Calu3 (cell line): ENCODE results near the gene SFTPA2. TPM values are rescaled to one million over a fixed set of nuclear protein-coding genes. Genes with fewer than 3 reads are reported as not detected.
"Not testable (repeated sequence)": the region's sequence is repeated elsewhere in the genome, so short reads cannot be mapped to it uniquely, and the experiment has no call there.

Experiments used
- BruUV-seq: library from RNA; stranded (reverse); fragments of 400-500 nt; replicated peaks from 2 replicates; lab custom pipeline; 2021; lab: Mats Ljungman, UMichigan
- CTCF ChIA-PET: fragments of 300-600 bp; sonication (Branson Sonifier 250); formaldehyde crosslinking; loops from one replicate; lab custom pipeline; 2022; ENCODE audit warnings: antibody characterized with exemption; lab: Charles Lee
- DNase-seq: peaks from one replicate; pipeline ENCODE4 v3.0.0; 2022
- H3K27ac Mint-ChIP-seq: one replicate; pipeline ENCODE4 v1.8.0; 2022; ENCODE audit warnings: mixed read lengths; ENCODE audit not compliant: unreplicated experiment
- H3K27me3 Mint-ChIP-seq: one replicate; pipeline ENCODE4 v1.8.0; 2022; ENCODE audit warnings: mixed read lengths; ENCODE audit not compliant: unreplicated experiment
- H3K36me3 Mint-ChIP-seq: one replicate; pipeline ENCODE4 v1.8.0; 2022; ENCODE audit warnings: mild to moderate bottlenecking, moderate library complexity, mixed read lengths; ENCODE audit not compliant: insufficient read depth, unreplicated experiment
- H3K4me1 Mint-ChIP-seq: one replicate; pipeline ENCODE4 v1.8.0; 2022; ENCODE audit warnings: mild to moderate bottlenecking, low read depth, mixed read lengths; ENCODE audit not compliant: unreplicated experiment
- H3K4me3 Mint-ChIP-seq: one replicate; pipeline ENCODE4 v1.8.0; 2022; ENCODE audit warnings: mild to moderate bottlenecking, low read depth, moderate library complexity, mixed read lengths; ENCODE audit not compliant: unreplicated experiment
- H3K9me3 Mint-ChIP-seq: one replicate; pipeline ENCODE4 v1.8.0; 2022; ENCODE audit warnings: low read depth, mixed read lengths; ENCODE audit not compliant: unreplicated experiment
- CTCF ChIP-seq: fragments of 200-600 bp; IDR thresholded peaks from one replicate; pipeline ENCODE4 v1.8.0; 2022; ENCODE audit warnings: antibody characterized with exemption; ENCODE audit not compliant: unreplicated experiment
- intact Hi-C: fragments of 100-400 bp; cut with micrococcal nuclease; formaldehyde crosslinking; loops from one replicate; pipeline ENCODE4 v1.10.0; 2022; ENCODE audit not compliant: unreplicated experiment
- total RNA-seq: library from RNA; stranded (reverse); gene quantifications from 2 replicates; pipeline ENCODE4 v1.2.3, GENCODE V29; 2022

SFTPA2 gene
- total RNA-seq, 1 experiment from 2014 or later: 0.21 TPM

- no peaks in the 10 kb centered on the region for H3K9me3 Mint-ChIP-seq
- H3K36me3 Mint-ChIP-seq: no peaks in the 10 kb centered on the region
- H3K4me1 Mint-ChIP-seq: no peaks in the 10 kb centered on the region
- H3K4me3 Mint-ChIP-seq: no peak overlapping the region
- no peak overlapping the region for H3K27ac Mint-ChIP-seq
- no peak for TF ChIP-seq CTCF
- DNase-seq: no peak
- CTCF ChIA-PET: interaction anchor here (0.6 kb wide), 1 partner anchor 168 kb away, joined by 3 read pairs; no protein-coding TSS in a partner anchor
- H3K27me3 Mint-ChIP-seq: peaks cover 56% of the 10 kb centered on the region
- intact Hi-C loops: no loop called here
- BruUV-seq: no TSS peak
These were observed 17.6 kb downstream of the SFTPA2 start for GRCh38 chr10:79542626-79543025.

DNA sequence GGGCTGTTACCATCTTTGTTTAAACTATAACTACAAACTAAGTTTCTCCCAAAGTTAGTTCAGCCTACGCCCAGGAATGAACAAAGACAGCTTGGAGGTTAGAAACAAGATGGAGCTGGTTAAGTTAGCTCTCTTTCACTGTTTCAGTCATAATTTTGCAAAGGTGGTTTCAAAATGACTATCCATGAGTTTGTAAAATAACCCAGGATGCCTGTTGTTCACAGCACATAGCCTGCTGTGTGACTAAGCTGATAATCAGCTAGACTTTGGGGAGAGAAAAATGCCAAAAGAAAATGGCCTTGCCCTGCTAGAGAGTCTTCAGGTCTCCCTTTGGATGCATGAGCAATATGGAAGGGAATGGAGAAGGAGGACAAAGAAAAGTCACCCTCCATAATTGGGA lies 19.3 kb downstream of the SFTPA2 start:
- BruUV-seq, H3K36me3 Mint-ChIP-seq, H3K9me3 Mint-ChIP-seq, DNase-seq, CTCF ChIA-PET, H3K27ac Mint-ChIP-seq, intact Hi-C loops, H3K4me3 Mint-ChIP-seq, H3K4me1 Mint-ChIP-seq: not testable (repeated sequence)
- peaks cover 39% of the 10 kb centered on the region for H3K27me3 Mint-ChIP-seq

DNA sequence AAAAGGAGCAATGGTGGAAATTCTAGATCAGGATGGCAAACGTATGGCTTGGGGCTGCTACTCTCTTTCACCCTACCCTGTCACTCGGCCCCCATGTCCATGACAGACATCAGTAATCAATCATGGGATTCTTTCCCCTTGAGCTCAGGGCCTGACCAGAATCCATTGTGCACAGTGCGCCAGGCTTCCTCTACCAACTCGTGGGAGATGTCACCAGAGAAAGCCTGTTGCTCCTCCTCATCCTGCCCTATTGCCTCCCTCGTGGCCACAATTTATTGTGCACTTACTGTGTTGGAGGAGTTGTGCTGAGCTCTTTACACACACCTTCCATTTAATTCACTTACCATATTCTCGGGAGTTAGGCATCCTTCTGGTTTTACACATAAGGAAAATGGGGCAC lies 21.9 kb downstream of the SFTPA2 start:
- CTCF ChIA-PET: interaction anchor here (0.7 kb wide), 1 partner anchor 24 kb away, joined by 3 read pairs; no protein-coding TSS in a partner anchor
- H3K27ac Mint-ChIP-seq, H3K4me1 Mint-ChIP-seq, BruUV-seq, H3K9me3 Mint-ChIP-seq, intact Hi-C loops, H3K4me3 Mint-ChIP-seq, DNase-seq, H3K36me3 Mint-ChIP-seq: not testable (repeated sequence)
- peaks cover 37% of the 10 kb centered on the region for H3K27me3 Mint-ChIP-seq

- H3K9me3 Mint-ChIP-seq, H3K4me1 Mint-ChIP-seq, H3K36me3 Mint-ChIP-seq, H3K4me3 Mint-ChIP-seq, intact Hi-C loops, CTCF ChIA-PET, BruUV-seq, H3K27ac Mint-ChIP-seq, DNase-seq: not testable (repeated sequence)
- H3K27me3 Mint-ChIP-seq: peaks cover 24% of the 10 kb centered on the region
These were observed 26.4 kb downstream of the SFTPA2 start for GRCh38 chr10:79533903-79534175.

DNA sequence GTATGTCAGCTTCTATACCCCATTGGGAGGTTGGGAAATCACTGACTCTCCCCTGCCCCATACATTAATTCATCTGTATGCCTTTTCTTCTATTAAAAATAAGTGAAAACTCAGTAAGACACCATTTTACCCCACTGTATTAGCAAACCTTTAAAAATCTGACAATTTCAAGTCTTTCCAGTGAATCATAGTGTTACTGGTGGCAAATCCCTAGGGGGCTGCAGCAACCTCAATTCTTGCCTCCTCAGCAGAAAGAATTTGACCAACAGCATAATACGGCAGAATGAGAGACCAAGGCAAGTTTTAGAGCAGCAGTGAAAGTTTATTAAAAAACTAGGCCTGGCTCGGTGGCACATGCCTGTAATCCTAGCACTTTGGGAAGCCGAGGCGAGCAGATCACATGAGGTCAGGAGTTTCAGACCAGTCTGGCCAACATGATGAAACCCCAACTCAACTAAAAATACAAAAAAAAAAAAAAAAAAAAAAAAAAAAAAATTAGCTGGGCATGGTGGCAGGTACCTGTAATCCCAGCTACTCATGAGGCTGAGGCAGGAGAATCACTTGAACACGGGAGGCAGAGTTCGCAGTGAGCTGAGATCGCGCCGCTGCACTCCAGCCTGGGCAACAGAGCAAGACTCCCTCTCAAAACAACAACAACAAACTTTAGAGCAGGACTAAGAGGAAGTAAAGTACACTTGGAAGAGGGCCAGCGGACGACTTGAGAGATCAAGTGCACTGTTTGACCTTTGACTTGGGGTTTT lies 26.9 kb downstream of the SFTPA2 start:
- H3K4me1 Mint-ChIP-seq, BruUV-seq, H3K36me3 Mint-ChIP-seq, H3K4me3 Mint-ChIP-seq, intact Hi-C loops, CTCF ChIA-PET, DNase-seq, H3K9me3 Mint-ChIP-seq, H3K27ac Mint-ChIP-seq: not testable (repeated sequence)
- H3K27me3 Mint-ChIP-seq: peaks cover 24% of the 10 kb centered on the region

GRCh38 chr10:79528261-79528660 lies 31.9 kb downstream of the SFTPA2 start:
- BruUV-seq: not testable (repeated sequence)

GRCh38 chr10:79525049-79525710 lies 35.0 kb downstream of the SFTPA2 start:
- H3K27ac Mint-ChIP-seq, DNase-seq, H3K9me3 Mint-ChIP-seq, H3K36me3 Mint-ChIP-seq, H3K4me3 Mint-ChIP-seq, intact Hi-C loops, BruUV-seq, CTCF ChIA-PET, H3K4me1 Mint-ChIP-seq: not testable (repeated sequence)
- peaks cover 62% of the 10 kb centered on the region for H3K27me3 Mint-ChIP-seq

More at GRCh38 chr10:79528261-79528660, 31.9 kb downstream of the SFTPA2 start:
- peaks cover 38% of the 10 kb centered on the region for H3K27me3 Mint-ChIP-seq
- H3K4me3 Mint-ChIP-seq, H3K36me3 Mint-ChIP-seq, intact Hi-C loops, H3K27ac Mint-ChIP-seq, H3K9me3 Mint-ChIP-seq, DNase-seq, CTCF ChIA-PET, H3K4me1 Mint-ChIP-seq: not testable (repeated sequence)

DNA sequence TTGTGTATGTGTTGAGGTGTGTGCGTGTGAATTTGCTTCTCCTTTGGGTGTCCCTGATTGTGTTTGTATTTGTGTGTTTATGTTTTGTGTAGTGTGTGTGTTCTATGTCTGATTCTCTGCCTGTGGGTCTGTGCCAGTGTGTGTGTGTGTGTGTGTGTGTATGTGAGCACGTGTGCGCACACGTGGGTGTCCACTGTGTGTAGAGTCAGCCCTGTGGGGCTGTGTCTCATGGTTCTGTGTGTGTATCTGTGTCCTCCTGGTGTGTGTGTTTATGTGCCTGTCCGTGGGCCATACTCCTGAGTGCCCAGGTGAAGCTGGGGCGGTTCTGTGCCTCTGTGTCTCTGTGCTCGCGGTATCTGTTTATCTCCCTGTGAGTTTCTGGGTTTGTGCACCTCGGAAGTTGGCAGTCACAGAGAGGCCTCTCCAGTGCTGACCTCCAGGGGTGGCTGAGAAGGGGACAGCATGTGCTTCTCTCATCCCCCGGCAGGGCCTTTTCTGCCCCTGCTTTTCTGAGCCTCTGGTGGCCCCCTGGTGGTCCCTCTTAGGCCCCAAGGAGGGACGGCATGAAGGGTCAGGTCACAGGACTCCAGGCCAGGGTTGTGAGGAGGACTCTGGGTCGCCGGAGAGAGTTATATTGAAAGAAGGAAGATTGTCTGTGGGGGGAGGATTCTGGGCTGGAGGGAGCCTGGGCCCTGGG lies 36.9 kb downstream of the SFTPA2 start:
- H3K4me1 Mint-ChIP-seq, H3K27ac Mint-ChIP-seq, H3K4me3 Mint-ChIP-seq, DNase-seq, intact Hi-C loops, CTCF ChIA-PET, H3K9me3 Mint-ChIP-seq, H3K36me3 Mint-ChIP-seq, BruUV-seq: not testable (repeated sequence)
- peaks cover 62% of the 10 kb centered on the region for H3K27me3 Mint-ChIP-seq

DNA sequence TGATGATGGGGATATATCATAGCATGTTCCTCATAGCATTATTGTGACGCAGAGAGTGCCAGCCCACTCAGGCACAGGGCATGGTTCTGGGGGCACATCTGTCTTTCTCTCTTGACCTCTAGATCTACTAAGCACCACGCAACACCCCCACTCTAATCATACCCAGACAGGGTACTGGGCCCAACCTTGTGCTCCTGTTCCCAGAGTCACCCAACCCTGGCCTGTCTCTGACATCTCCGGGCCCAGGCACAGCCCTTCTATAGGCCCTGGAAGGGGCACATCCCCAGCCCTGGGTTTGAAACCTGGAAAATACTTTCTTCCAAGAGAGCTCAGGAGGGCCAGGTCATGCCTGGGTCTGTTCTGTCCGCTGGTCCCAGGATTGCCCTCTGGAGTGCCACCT lies 37.7 kb downstream of the SFTPA2 start:
- DNase-seq, intact Hi-C loops, H3K4me3 Mint-ChIP-seq, H3K4me1 Mint-ChIP-seq, H3K36me3 Mint-ChIP-seq, H3K27ac Mint-ChIP-seq, CTCF ChIA-PET, BruUV-seq, H3K9me3 Mint-ChIP-seq: not testable (repeated sequence)
- peaks cover 60% of the 10 kb centered on the region for H3K27me3 Mint-ChIP-seq
